Measurements from ENCODE around the gene CHAT. TPM values are rescaled to one million over a fixed set of nuclear protein-coding genes. Genes with fewer than 3 reads are reported as not detected.

Gene CHAT
- total RNA-seq, 4 donors from 2014 or later: not detected

- no peak for DNase-seq (ENCODE audit: low spot score in 2 of 2)
- H3K4me3 ChIP-seq: no peak overlapping the region
- H3K27ac ChIP-seq: no peak overlapping the region
- WGBS, 2 donors: 57 to 59% methylated on average over 3 of the region's 3 CpGs
- H3K36me3 ChIP-seq: no peaks in the 10 kb centered on the region
- H3K27me3 ChIP-seq: peaks cover 2 to 76% of the 10 kb centered on the region in 2 donors
- TF ChIP-seq EP300 (IDR thresholded peaks at IDR 0.05) (no peak), POLR2A (IDR thresholded peaks at IDR 0.05) (no peak), CTCF (IDR thresholded peaks at IDR 0.05) (no peak)
- peaks cover 0 to 5% (median 0%) of the 10 kb centered on the region in 4 donors for H3K9me3 ChIP-seq
- peaks cover 0 to 31% (median 3%) of the 10 kb centered on the region in 4 donors for H3K4me1 ChIP-seq
Observed at GRCh38 chr10:49605939-49606509, 7.8 kb upstream of the CHAT start.

DNA sequence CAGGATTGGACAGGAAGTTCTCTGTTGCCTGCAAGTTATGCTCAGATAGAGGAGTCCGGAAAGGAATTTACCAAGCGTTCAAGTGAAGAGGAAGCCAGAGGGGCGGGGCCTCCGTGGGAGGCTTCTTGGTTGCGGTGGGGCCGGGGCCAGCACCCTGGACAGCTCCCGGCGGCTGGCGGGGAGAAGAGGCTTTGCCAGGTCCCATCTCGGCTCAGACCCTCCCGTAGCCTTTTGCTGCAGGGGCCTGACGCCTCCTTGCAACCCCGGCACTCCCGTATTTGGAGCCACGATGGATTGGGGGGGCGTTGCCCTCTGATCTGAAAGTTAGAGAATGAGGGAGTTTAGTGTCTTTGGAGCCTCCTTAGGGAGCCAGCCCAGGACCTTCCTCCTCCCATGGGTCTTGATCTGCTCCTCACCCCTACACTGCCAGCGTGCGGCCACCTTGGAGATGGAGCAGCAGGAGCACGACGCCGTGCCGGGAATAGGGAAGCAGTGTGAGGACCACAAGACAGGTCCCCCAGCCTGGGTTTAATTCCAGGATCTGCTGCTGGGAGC, 6.8 kb upstream of the CHAT start:
- Histone ChIP-seq H3K27ac (no peak overlapping the region), H3K27me3 (peaks cover 3 to 79% of the 10 kb centered on the region in 2 donors), H3K36me3 (no peaks in the 10 kb centered on the region), H3K4me3 (no peak overlapping the region), H3K4me1 (peaks cover 0 to 41% (median 4%) of the 10 kb centered on the region in 4 donors), H3K9me3 (peaks cover 0 to 5% (median 0%) of the 10 kb centered on the region in 4 donors)
- TF ChIP-seq EP300 (IDR thresholded peaks at IDR 0.05) (no peak), POLR2A (IDR thresholded peaks at IDR 0.05) (no peak), CTCF (IDR thresholded peaks at IDR 0.05) (no peak)
- 1 to 3% methylated on average over 16 to 22 of the region's 22 CpGs for WGBS, 2 donors
- DNase-seq (ENCODE audit: low spot score in 2 of 2): peak in 1 of 2 donors; percentile 44

GRCh38 chr10:49608166-49609005, 5.5 kb upstream of the CHAT start:
- Histone ChIP-seq H3K27ac (no peak overlapping the region), H3K4me3 (no peak overlapping the region), H3K4me1 (peaks cover 0 to 54% (median 4%) of the 10 kb centered on the region in 4 donors), H3K9me3 (peaks cover 0 to 5% (median 0%) of the 10 kb centered on the region in 4 donors), H3K36me3 (no peaks in the 10 kb centered on the region), H3K27me3 (peaks cover 3 to 87% of the 10 kb centered on the region in 2 donors)
- WGBS, 2 donors: 11 to 13% methylated on average over 13 to 14 of the region's 14 CpGs
- no peak for DNase-seq (ENCODE audit: low spot score in 2 of 2)
- TF ChIP-seq CTCF (IDR thresholded peaks at IDR 0.05) (no peak), EP300 (IDR thresholded peaks at IDR 0.05) (no peak), POLR2A (IDR thresholded peaks at IDR 0.05) (no peak)

DNA sequence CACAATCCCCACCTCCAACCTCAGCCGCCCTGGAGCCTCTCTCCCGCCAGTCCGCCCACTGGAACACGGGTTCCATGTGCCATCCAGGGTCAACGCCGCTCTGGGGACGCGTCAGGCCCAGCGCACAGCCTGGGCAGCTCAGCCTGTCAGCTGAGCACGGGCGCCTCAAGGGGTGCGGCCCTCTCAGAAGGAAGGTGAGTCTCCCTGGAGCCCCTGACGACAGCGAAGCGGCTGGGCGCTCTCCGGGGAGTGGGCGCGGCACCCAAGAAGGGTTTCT, 4.9 kb upstream of the CHAT start:
- DNase-seq (ENCODE audit: low spot score in 2 of 2): no peak
- no peaks in the 10 kb centered on the region for H3K36me3 ChIP-seq
- H3K4me1 ChIP-seq: peaks cover 0 to 58% (median 4%) of the 10 kb centered on the region in 4 donors
- 1 to 2% methylated on average over 11 to 19 of the region's 19 CpGs for WGBS, 2 donors
- TF ChIP-seq CTCF (IDR thresholded peaks at IDR 0.05) (no peak), EP300 (IDR thresholded peaks at IDR 0.05) (no peak), POLR2A (IDR thresholded peaks at IDR 0.05) (no peak)
- peaks cover 0 to 5% (median 0%) of the 10 kb centered on the region in 4 donors for H3K9me3 ChIP-seq
- H3K27me3 ChIP-seq: peaks cover 3 to 93% of the 10 kb centered on the region in 2 donors
- H3K27ac ChIP-seq: no peak overlapping the region
- no peak overlapping the region for H3K4me3 ChIP-seq

All from tibial nerve (tissue), 4 donors.